ENCODE data around the gene QPCTL. TPM values are rescaled to one million over a fixed set of nuclear protein-coding genes. Genes with fewer than 3 reads are reported as not detected.
A peak's percentile ranks its signal among the peaks of the same experiment; 100 is the strongest.
"Not testable (repeated sequence)": the region's sequence is repeated elsewhere in the genome, so short reads cannot be mapped to it uniquely, and the experiment has no call there.

Gene QPCTL
- polyA plus RNA-seq, 3 donors from 2014 or later, result 1.8 to 2.9 TPM; not detected in 1

- H3K4me3 Mint-ChIP-seq, result peak overlapping the region; percentile 92 to 97 (median 95)
- peaks cover 0 to 2% (median 0%) of the 10 kb centered on the region in 3 donors for H3K27me3 Mint-ChIP-seq (ENCODE audit: low read depth in 3 of 3)
- no peaks in the 10 kb centered on the region for H3K9me3 Mint-ChIP-seq
- H3K27ac Mint-ChIP-seq, result peak overlapping the region; percentile 94 to 99 (median 96)
- H3K36me3 Mint-ChIP-seq, result peaks cover 4 to 9% (median 5%) of the 10 kb centered on the region in 3 donors
- peaks cover 31 to 43% of the 10 kb centered on the region in 2 donors for H3K4me1 Mint-ChIP-seq
- no peak for DNase-seq
Observed at GRCh38 chr19:45716359-45717130, 24.1 kb downstream of the QPCTL start.

DNA sequence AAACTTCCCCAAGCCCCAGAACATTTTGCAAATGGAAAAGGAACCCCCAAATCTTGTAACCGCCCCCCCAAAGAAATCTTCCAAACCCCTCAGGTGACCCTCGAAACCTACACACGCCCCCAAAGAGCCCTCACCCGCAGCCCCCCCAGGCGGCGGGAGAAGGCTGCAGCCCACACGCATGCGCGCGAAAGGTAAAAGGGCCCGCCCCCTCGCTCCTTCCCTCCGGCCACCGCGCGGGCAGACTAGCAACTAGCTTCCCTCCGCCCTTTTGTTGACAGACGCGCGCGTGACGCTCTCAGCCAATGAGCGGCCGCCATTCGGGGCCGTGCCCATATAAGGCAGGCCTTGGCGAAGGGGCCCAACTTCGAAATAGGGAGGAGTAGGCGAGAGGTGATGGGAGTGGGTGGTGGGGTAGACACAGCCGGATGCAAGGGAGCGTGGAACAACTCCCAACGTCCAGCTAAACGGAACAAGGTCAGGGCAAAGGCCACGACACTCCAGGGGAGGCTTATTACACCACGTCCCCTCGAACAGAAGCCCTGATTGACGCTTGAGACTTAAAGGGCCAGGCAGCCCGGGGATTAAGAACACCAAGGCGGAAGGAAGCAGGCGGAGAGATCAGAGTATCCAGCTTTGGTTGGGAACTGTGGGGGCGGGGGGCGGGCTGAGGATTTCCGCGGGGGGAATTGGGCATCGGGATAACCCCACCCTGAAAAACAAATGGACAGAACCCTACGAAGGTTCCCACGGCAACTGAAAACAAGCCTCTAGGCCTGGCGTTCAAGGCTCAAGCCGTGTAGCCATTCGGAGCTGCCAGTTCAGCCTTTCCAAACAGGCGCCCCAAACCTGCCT is 24.9 kb downstream of the QPCTL start:
- peaks cover 0 to 2% (median 0%) of the 10 kb centered on the region in 3 donors for H3K27me3 Mint-ChIP-seq (ENCODE audit: low read depth in 3 of 3)
- peaks cover 31 to 43% of the 10 kb centered on the region in 2 donors for H3K4me1 Mint-ChIP-seq
- H3K36me3 Mint-ChIP-seq, result peaks cover 4 to 9% (median 8%) of the 10 kb centered on the region in 3 donors
- peak; percentile 98 to 99 (median 99) for DNase-seq
- H3K27ac Mint-ChIP-seq, result peak overlapping the region; percentile 94 to 99 (median 96)
- H3K4me3 Mint-ChIP-seq, result peak overlapping the region; percentile 92 to 97 (median 95)
- no peaks in the 10 kb centered on the region for H3K9me3 Mint-ChIP-seq

- peaks cover 31 to 43% of the 10 kb centered on the region in 2 donors for H3K4me1 Mint-ChIP-seq
- H3K27me3 Mint-ChIP-seq (ENCODE audit: low read depth in 3 of 3), result peaks cover 0 to 2% (median 0%) of the 10 kb centered on the region in 3 donors
- no peaks in the 10 kb centered on the region for H3K9me3 Mint-ChIP-seq
- peak overlapping the region; percentile 94 to 99 (median 96) for H3K27ac Mint-ChIP-seq
- no peak for DNase-seq
- peaks cover 4 to 9% (median 8%) of the 10 kb centered on the region in 3 donors for H3K36me3 Mint-ChIP-seq
- H3K4me3 Mint-ChIP-seq, result peak overlapping the region; percentile 92 to 97 (median 95)
Observed at GRCh38 chr19:45717983-45718650, 25.7 kb downstream of the QPCTL start.

- not testable (repeated sequence) for H3K4me3 Mint-ChIP-seq; DNase-seq; H3K27me3 Mint-ChIP-seq (ENCODE audit: low read depth in 3 of 3); H3K9me3 Mint-ChIP-seq
- peaks cover 33 to 44% of the 10 kb centered on the region in 2 donors for H3K4me1 Mint-ChIP-seq
- H3K36me3 Mint-ChIP-seq, result peaks cover 4 to 12% (median 9%) of the 10 kb centered on the region in 3 donors
- peak overlapping the region in 2 of 6 donors; percentile 17 to 74 for H3K27ac Mint-ChIP-seq
Observed at GRCh38 chr19:45720065-45720464, 27.6 kb downstream of the QPCTL start.

DNA sequence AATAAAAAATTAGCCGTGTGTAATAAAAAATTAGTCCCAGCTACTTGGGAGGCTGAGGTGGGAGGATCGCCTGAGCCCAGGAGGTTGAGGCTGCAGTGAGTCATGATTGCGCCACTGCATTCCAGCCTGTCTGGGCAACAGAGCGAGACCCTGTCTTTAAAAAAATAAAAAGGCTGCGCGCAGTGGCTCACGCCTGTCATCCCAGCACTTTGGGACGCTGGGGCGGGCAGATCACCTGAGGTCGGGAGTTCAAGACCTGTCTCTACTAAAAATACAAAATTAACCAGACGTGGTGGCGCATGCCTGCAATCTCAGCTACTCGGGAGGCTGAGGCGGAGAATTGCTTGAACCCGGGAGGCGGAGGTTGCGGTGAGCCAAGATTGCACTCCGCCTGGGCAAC is 36.2 kb downstream of the QPCTL start:
- Mint-ChIP-seq H3K4me1 (peaks cover 25 to 40% of the 10 kb centered on the region in 2 donors), H3K4me3 (peak overlapping the region in 1 of 5 donors; percentile 10), H3K27ac (peak overlapping the region in 2 of 6 donors; percentile 55 to 62)
- H3K9me3 Mint-ChIP-seq; H3K36me3 Mint-ChIP-seq; H3K27me3 Mint-ChIP-seq (ENCODE audit: low read depth in 3 of 3); DNase-seq: not testable (repeated sequence)

DNA sequence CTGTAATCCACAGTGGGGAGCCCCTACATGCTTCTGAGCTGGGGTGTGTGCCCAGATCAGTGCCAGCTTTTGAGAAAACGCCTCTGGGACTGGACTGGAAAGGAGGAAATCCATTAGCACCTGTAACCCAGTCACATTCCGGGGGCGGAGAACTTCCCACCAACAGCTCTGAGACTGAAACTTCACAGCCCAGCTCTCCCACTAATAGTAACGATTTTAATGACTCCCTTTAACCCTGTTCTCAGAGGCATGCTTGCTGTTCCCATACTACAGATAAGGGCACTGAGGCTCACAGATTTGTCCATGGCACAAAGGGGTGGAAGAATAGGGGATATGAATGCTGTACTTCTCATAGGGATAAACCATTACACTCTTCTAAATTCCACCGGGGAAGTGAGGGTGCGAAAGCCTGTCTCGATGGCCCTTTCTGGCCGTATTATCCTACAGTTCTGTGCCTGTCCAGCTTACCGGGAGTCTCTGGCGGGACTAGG is 37.4 kb downstream of the QPCTL start:
- peaks cover 22 to 35% of the 10 kb centered on the region in 2 donors for H3K4me1 Mint-ChIP-seq
- peak overlapping the region; percentile 91 to 97 (median 93) for H3K4me3 Mint-ChIP-seq
- no peak for DNase-seq
- peak overlapping the region; percentile 75 to 97 (median 91) for H3K27ac Mint-ChIP-seq
- H3K9me3 Mint-ChIP-seq, result no peaks in the 10 kb centered on the region
- H3K27me3 Mint-ChIP-seq (ENCODE audit: low read depth in 3 of 3), result peaks cover 0 to 2% (median 0%) of the 10 kb centered on the region in 3 donors
- H3K36me3 Mint-ChIP-seq, result peaks cover 0 to 3% (median 0%) of the 10 kb centered on the region in 3 donors

GRCh38 chr19:45730368-45731288 is 38.2 kb downstream of the QPCTL start, which contains the start of gene FBXO46:
Gene FBXO46 (minus strand): TSS chr19:45730896. CDS start chr19:45713495, 17,401 bp downstream.
- Mint-ChIP-seq H3K4me3 (peak within 1 kb of the TSS; percentile 91 to 97 (median 93)), H3K27ac (peak within 1 kb of the TSS; percentile 83 to 97 (median 91)), H3K36me3 (peaks cover 0 to 3% (median 0%) of the 10 kb centered on the region in 3 donors), H3K4me1 (peaks cover 22 to 35% of the 10 kb centered on the region in 2 donors), H3K27me3 (ENCODE audit: low read depth in 3 of 3) (peaks cover 0 to 2% (median 0%) of the 10 kb centered on the region in 3 donors), H3K9me3 (no peaks in the 10 kb centered on the region)
- peak; percentile 87 to 90 (median 88) for DNase-seq

GRCh38 chr19:45733160-45733810 is 40.8 kb downstream of the QPCTL start, which contains the start of gene MEIOSIN:
Gene MEIOSIN (plus strand): TSS chr19:45733439. CDS start chr19:45735377, 1,938 bp downstream.
- Mint-ChIP-seq H3K4me3 (peak within 1 kb of the TSS in 2 of 5 donors; percentile 15 to 47), H3K36me3 (peaks cover 0 to under 1% (median 0%) of the 10 kb centered on the region in 3 donors), H3K27ac (no peak within 1 kb of the TSS), H3K4me1 (peaks cover 19 to 23% of the 10 kb centered on the region in 2 donors), H3K27me3 (ENCODE audit: low read depth in 3 of 3) (peaks cover 0 to 3% (median 2%) of the 10 kb centered on the region in 3 donors), H3K9me3 (no peaks in the 10 kb centered on the region)
- no peak for DNase-seq

GRCh38 chr19:45739498-45740439 is 47.3 kb downstream of the QPCTL start:
- Mint-ChIP-seq H3K27ac (no peak overlapping the region), H3K36me3 (no peaks in the 10 kb centered on the region), H3K27me3 (ENCODE audit: low read depth in 3 of 3) (peaks cover 1 to 7% (median 5%) of the 10 kb centered on the region in 3 donors), H3K9me3 (no peaks in the 10 kb centered on the region), H3K4me1 (no peaks in the 10 kb centered on the region), H3K4me3 (no peak overlapping the region)
- no peak for DNase-seq

GRCh38 chr19:45742969-45743368 is 50.5 kb downstream of the QPCTL start:
- no peak for DNase-seq
- no peak overlapping the region for H3K27ac Mint-ChIP-seq
- H3K4me1 Mint-ChIP-seq, result no peaks in the 10 kb centered on the region
- peaks cover 7 to 8% (median 7%) of the 10 kb centered on the region in 3 donors for H3K27me3 Mint-ChIP-seq (ENCODE audit: low read depth in 3 of 3)
- H3K9me3 Mint-ChIP-seq, result no peaks in the 10 kb centered on the region
- no peaks in the 10 kb centered on the region for H3K36me3 Mint-ChIP-seq
- H3K4me3 Mint-ChIP-seq, result no peak overlapping the region

- no peak overlapping the region for H3K4me3 Mint-ChIP-seq
- no peak for DNase-seq
- no peaks in the 10 kb centered on the region for H3K9me3 Mint-ChIP-seq
- H3K36me3 Mint-ChIP-seq, result no peaks in the 10 kb centered on the region
- H3K27me3 Mint-ChIP-seq (ENCODE audit: low read depth in 3 of 3), result peaks cover 6 to 8% (median 7%) of the 10 kb centered on the region in 3 donors
- H3K27ac Mint-ChIP-seq, result no peak overlapping the region
- no peaks in the 10 kb centered on the region for H3K4me1 Mint-ChIP-seq
Observed at GRCh38 chr19:45745606-45746005, 53.1 kb downstream of the QPCTL start.

Data from immature natural killer cell (primary cell).